HG03354 (cell line): ENCODE results near the gene PITPNM2.

Experiments
- ATAC-seq: cut with Tn5 transposase; IDR thresholded peaks from one replicate; pipeline ENCODE4 v1.9.1; 2021; ENCODE audit warnings: mild to moderate bottlenecking; ENCODE audit not compliant: unreplicated experiment, poor library complexity, severe bottlenecking

PITPNM2 gene

GRCh38 chr12:123150744-123151456 is at the start of gene PITPNM2:
Gene PITPNM2 (minus strand): TSS chr12:123151090. CDS start chr12:123034590, 116,500 bp downstream.
- ATAC-seq, result peak; percentile 69

- ATAC-seq, result no peak
Measured at GRCh38 chr12:123200414-123200813, 49.5 kb upstream of the PITPNM2 start.

GRCh38 chr12:123199936-123200335 is 49.0 kb upstream of the PITPNM2 start:
- no peak for ATAC-seq

- ATAC-seq, result no peak
Measured at GRCh38 chr12:123187637-123188036, 36.7 kb upstream of the PITPNM2 start.

GRCh38 chr12:123180171-123180570 is 29.3 kb upstream of the PITPNM2 start:
- no peak for ATAC-seq

GRCh38 chr12:123171967-123172366 is 21.1 kb upstream of the PITPNM2 start:
- ATAC-seq, result no peak

GRCh38 chr12:123167329-123167728 is 16.4 kb upstream of the PITPNM2 start:
- ATAC-seq, result no peak

GRCh38 chr12:123165537-123165936 is 14.6 kb upstream of the PITPNM2 start:
- ATAC-seq, result no peak

- ATAC-seq, result no peak
Measured at GRCh38 chr12:123164710-123165261, 13.9 kb upstream of the PITPNM2 start.

- no peak for ATAC-seq
Measured at GRCh38 chr12:123164222-123164621, 13.3 kb upstream of the PITPNM2 start.

- ATAC-seq, result no peak
Measured at GRCh38 chr12:123163227-123163626, 12.3 kb upstream of the PITPNM2 start.

GRCh38 chr12:123160801-123161487 is 10.1 kb upstream of the PITPNM2 start:
- ATAC-seq, result no peak

GRCh38 chr12:123153906-123154305 is 3.0 kb upstream of the PITPNM2 start:
- no peak for ATAC-seq

- ATAC-seq, result no peak
Measured at GRCh38 chr12:123152833-123153232, 1.9 kb upstream of the PITPNM2 start.

- ATAC-seq, result no peak
Measured at GRCh38 chr12:123151457-123152454, 866 bp upstream of the PITPNM2 start.

GRCh38 chr12:123150275-123150743 is 581 bp downstream of the PITPNM2 start:
- peak; percentile 35 for ATAC-seq

GRCh38 chr12:123149501-123150274 is 1.2 kb downstream of the PITPNM2 start:
- no peak for ATAC-seq

- ATAC-seq, result no peak
Measured at GRCh38 chr12:123149088-123149487, 1.8 kb downstream of the PITPNM2 start.

- no peak for ATAC-seq
Measured at GRCh38 chr12:123148655-123149054, 2.2 kb downstream of the PITPNM2 start.
